IPS-15b (cell line): ENCODE data around the gene LRPAP1.
"Not testable (repeated sequence)": the region's sequence is repeated elsewhere in the genome, so short reads cannot be mapped to it uniquely, and the experiment has no call there.

Experiments used
- H3K27me3 ChIP-seq: one replicate; pipeline ENCODE4 v1.6.1; 2013; ENCODE audit warnings: low read length; ENCODE audit not compliant: control insufficient read depth, insufficient read depth
- H3K36me3 ChIP-seq: one replicate; pipeline ENCODE4 v1.6.1; 2013; ENCODE audit warnings: low read length; ENCODE audit not compliant: control insufficient read depth, insufficient read depth
- H3K4me1 ChIP-seq: one replicate; pipeline ENCODE4 v1.6.1; 2013; ENCODE audit warnings: mild to moderate bottlenecking, low read length; ENCODE audit not compliant: control insufficient read depth, insufficient read depth
- H3K4me3 ChIP-seq: one replicate; pipeline ENCODE4 v1.5.1; 2013; ENCODE audit warnings: low read depth, low read length
- H3K9ac ChIP-seq: one replicate; pipeline ENCODE4 v1.6.1; 2013; ENCODE audit warnings: low read depth, mild to moderate bottlenecking, low read length
- H3K9me3 ChIP-seq: one replicate; pipeline ENCODE4 v1.6.1; 2013; ENCODE audit warnings: mild to moderate bottlenecking, low read length; ENCODE audit not compliant: control insufficient read depth, insufficient read depth

The LRPAP1 gene

GRCh38 chr4:3531879-3532750, at the start of gene LRPAP1:
LRPAP1 (minus strand) TSS chr4:3532422; CDS start chr4:3532412, 10 bp downstream.
- Histone ChIP-seq H3K4me1 (peaks cover 10% of the 10 kb centered on the region), H3K9me3 (no peaks in the 10 kb centered on the region), H3K27me3 (peaks cover 17% of the 10 kb centered on the region), H3K4me3 (peak within 1 kb of the TSS; percentile 84), H3K36me3 (peaks cover 19% of the 10 kb centered on the region), H3K9ac (peak within 1 kb of the TSS; percentile 83)

- H3K4me1 ChIP-seq, H3K9ac ChIP-seq, H3K9me3 ChIP-seq, H3K27me3 ChIP-seq, H3K36me3 ChIP-seq, H3K4me3 ChIP-seq: not testable (repeated sequence)
Observed at GRCh38 chr4:3581334-3582090, 49.3 kb upstream of the LRPAP1 start.

- H3K4me3 ChIP-seq, H3K27me3 ChIP-seq, H3K4me1 ChIP-seq, H3K9me3 ChIP-seq, H3K36me3 ChIP-seq, H3K9ac ChIP-seq: not testable (repeated sequence)
Observed at GRCh38 chr4:3580859-3581258, 48.6 kb upstream of the LRPAP1 start.

GRCh38 chr4:3578527-3579144, 46.4 kb upstream of the LRPAP1 start:
- not testable (repeated sequence) for H3K4me1 ChIP-seq, H3K4me3 ChIP-seq, H3K36me3 ChIP-seq, H3K9ac ChIP-seq, H3K27me3 ChIP-seq, H3K9me3 ChIP-seq

- not testable (repeated sequence) for H3K4me1 ChIP-seq, H3K27me3 ChIP-seq, H3K36me3 ChIP-seq, H3K9me3 ChIP-seq, H3K9ac ChIP-seq, H3K4me3 ChIP-seq
Observed at GRCh38 chr4:3578052-3578451, 45.8 kb upstream of the LRPAP1 start.

GRCh38 chr4:3577208-3577892, 45.1 kb upstream of the LRPAP1 start:
- not testable (repeated sequence) for H3K4me1 ChIP-seq, H3K9me3 ChIP-seq, H3K36me3 ChIP-seq, H3K9ac ChIP-seq, H3K27me3 ChIP-seq, H3K4me3 ChIP-seq

- H3K9me3 ChIP-seq, H3K27me3 ChIP-seq, H3K9ac ChIP-seq, H3K36me3 ChIP-seq, H3K4me3 ChIP-seq, H3K4me1 ChIP-seq: not testable (repeated sequence)
Observed at GRCh38 chr4:3576533-3577207, 44.4 kb upstream of the LRPAP1 start.

GRCh38 chr4:3575426-3576369, 43.5 kb upstream of the LRPAP1 start:
- not testable (repeated sequence) for H3K9ac ChIP-seq, H3K36me3 ChIP-seq, H3K4me3 ChIP-seq

GRCh38 chr4:3574865-3575264, 42.6 kb upstream of the LRPAP1 start:
- not testable (repeated sequence) for H3K36me3 ChIP-seq, H3K9me3 ChIP-seq, H3K4me3 ChIP-seq, H3K9ac ChIP-seq, H3K27me3 ChIP-seq, H3K4me1 ChIP-seq

More at GRCh38 chr4:3575426-3576369, 43.5 kb upstream of the LRPAP1 start:
- H3K27me3 ChIP-seq, H3K4me1 ChIP-seq, H3K9me3 ChIP-seq: not testable (repeated sequence)

- not testable (repeated sequence) for H3K36me3 ChIP-seq, H3K27me3 ChIP-seq, H3K4me1 ChIP-seq, H3K9me3 ChIP-seq, H3K9ac ChIP-seq, H3K4me3 ChIP-seq
Observed at GRCh38 chr4:3574346-3574745, 42.1 kb upstream of the LRPAP1 start.
